Panc1 (cell line): ENCODE measurements around the gene TRIM3.

ENCODE experiments used
- CTCF ChIP-seq: fragments of 450-650 bp; IDR thresholded peaks from 2 replicates; pipeline ENCODE4 v1.5.1; 2017; ENCODE audit warnings: mild to moderate bottlenecking
- POLR2AphosphoS5 ChIP-seq: IDR thresholded peaks from 2 replicates; pipeline ENCODE4 v1.6.1; 2012; ENCODE audit warnings: mild to moderate bottlenecking, low read depth, low read length, moderate library complexity
- SIN3A ChIP-seq: IDR thresholded peaks from 2 replicates; pipeline ENCODE4 v1.6.1; 2012; ENCODE audit warnings: low read depth, mild to moderate bottlenecking, low read length, moderate library complexity, borderline replicate concordance; ENCODE audit not compliant: insufficient read depth
- TF ChIP-seq, protein P1 (sequence below), 2 experiments: IDR thresholded peaks; 2 replicates each; pipeline ENCODE4 v1.6.1; 2011 to 2012; ENCODE audit warnings: low read depth in 2 of 2, control low read depth in 1 of 2, low read length in 1 of 2, mild to moderate bottlenecking in 1 of 2, moderate library complexity in 1 of 2; ENCODE audit not compliant: insufficient read depth in 1 of 2

DNA sequence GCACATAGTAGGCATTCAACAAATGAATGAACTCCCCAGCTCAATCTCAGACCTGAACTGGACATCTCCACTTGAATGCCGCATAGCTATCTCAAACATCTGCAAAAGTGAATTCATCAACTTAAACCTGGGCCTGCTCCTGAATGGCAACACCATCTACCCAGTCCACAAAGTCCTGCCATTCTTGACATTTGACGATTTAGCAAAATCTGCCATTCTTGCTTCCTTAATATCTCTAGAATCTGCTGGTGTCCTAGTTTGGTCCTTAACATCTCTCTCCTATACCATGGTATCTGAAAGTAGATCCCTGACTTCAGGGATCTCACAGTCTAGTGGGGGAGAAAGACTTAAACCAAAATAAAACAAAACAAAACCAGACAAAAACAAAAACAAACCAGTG, 20.6 kb downstream of the TRIM3 start:
- no peak for TF ChIP-seq CTCF
- TF ChIP-seq SIN3A, result no peak
- no peak for TF ChIP-seq POLR2AphosphoS5
- TF ChIP-seq, protein P1, sequence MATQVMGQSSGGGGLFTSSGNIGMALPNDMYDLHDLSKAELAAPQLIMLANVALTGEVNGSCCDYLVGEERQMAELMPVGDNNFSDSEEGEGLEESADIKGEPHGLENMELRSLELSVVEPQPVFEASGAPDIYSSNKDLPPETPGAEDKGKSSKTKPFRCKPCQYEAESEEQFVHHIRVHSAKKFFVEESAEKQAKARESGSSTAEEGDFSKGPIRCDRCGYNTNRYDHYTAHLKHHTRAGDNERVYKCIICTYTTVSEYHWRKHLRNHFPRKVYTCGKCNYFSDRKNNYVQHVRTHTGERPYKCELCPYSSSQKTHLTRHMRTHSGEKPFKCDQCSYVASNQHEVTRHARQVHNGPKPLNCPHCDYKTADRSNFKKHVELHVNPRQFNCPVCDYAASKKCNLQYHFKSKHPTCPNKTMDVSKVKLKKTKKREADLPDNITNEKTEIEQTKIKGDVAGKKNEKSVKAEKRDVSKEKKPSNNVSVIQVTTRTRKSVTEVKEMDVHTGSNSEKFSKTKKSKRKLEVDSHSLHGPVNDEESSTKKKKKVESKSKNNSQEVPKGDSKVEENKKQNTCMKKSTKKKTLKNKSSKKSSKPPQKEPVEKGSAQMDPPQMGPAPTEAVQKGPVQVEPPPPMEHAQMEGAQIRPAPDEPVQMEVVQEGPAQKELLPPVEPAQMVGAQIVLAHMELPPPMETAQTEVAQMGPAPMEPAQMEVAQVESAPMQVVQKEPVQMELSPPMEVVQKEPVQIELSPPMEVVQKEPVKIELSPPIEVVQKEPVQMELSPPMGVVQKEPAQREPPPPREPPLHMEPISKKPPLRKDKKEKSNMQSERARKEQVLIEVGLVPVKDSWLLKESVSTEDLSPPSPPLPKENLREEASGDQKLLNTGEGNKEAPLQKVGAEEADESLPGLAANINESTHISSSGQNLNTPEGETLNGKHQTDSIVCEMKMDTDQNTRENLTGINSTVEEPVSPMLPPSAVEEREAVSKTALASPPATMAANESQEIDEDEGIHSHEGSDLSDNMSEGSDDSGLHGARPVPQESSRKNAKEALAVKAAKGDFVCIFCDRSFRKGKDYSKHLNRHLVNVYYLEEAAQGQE (IDR thresholded peaks at IDR 0.05; ENCODE audit: insufficient read depth in 1 of 2, low read depth in 2 of 2, low read length in 1 of 2), result no peak
